B cell (primary cell): ENCODE data around the gene ZNF184. TPM values are rescaled to one million over a fixed set of nuclear protein-coding genes. Genes with fewer than 3 reads are reported as not detected.

Experiments used
- ATAC-seq: fragments of 200-7000 bp; cut with Tn5 transposase; one replicate; pipeline ENCODE4 v1.10.0; 2021; ENCODE audit warnings: low read depth, mild to moderate bottlenecking, moderate number of reproducible peaks, moderate library complexity
- CTCF ChIA-PET: fragments of 350-600 bp; sonication (Branson Sonifier 250); formaldehyde crosslinking; loops from one replicate; lab custom pipeline; 2021; ENCODE audit warnings: antibody characterized with exemption, inconsistent platforms; lab: Charles Lee
- POLR2A ChIA-PET: fragments of 350-600 bp; sonication (Branson Sonifier 250); formaldehyde crosslinking; loops from one replicate; lab custom pipeline; 2021; ENCODE audit warnings: antibody characterized with exemption; lab: Charles Lee
- DNase-seq: peaks from one replicate; pipeline ENCODE4 v3.0.0; 2013
- H2AFZ ChIP-seq: 2 replicates; pipeline ENCODE4 v1.6.1; 2012; ENCODE audit warnings: mild to moderate bottlenecking, low read depth, low read length; ENCODE audit not compliant: insufficient read depth, poor library complexity, severe bottlenecking
- H3K27ac ChIP-seq, 2 donors: 1 replicate in 1 of 2; 2 replicates in 1 of 2; pipeline ENCODE4 v1.5.1; 2012 to 2013; ENCODE audit warnings: low read length in 2 of 2, mild to moderate bottlenecking in 2 of 2, moderate library complexity in 1 of 2
- H3K27me3 ChIP-seq, 4 experiments: fragments of 200-600 bp in 1 of 4; sonication (generic) in 1 of 4; replicated peaks in 1 of 4; 1 replicate in 2 of 4; 2 replicates in 2 of 4; pipeline versions ENCODE4 v1.6.1 to v1.7.0; 2013 to 2016; ENCODE audit warnings: low read length in 3 of 4, mild to moderate bottlenecking in 2 of 4, mixed read lengths in 1 of 4, moderate library complexity in 1 of 4; ENCODE audit not compliant: insufficient read depth in 4 of 4, control insufficient read depth in 3 of 4; ENCODE audit errors: control extremely low read depth in 1 of 4
- H3K36me3 ChIP-seq, 2 experiments: replicated peaks in 1 of 2; 1 replicate in 1 of 2; 2 replicates in 1 of 2; pipeline versions ENCODE4 v1.6.1 to v1.7.1; 2013; ENCODE audit warnings: low read length in 1 of 2; ENCODE audit not compliant: insufficient read depth in 2 of 2, control insufficient read depth in 1 of 2; ENCODE audit errors: control extremely low read depth in 1 of 2, extremely low read depth in 1 of 2
- H3K4me1 ChIP-seq, 2 donors: fragments of 200-600 bp in 1 of 2; sonication (generic) in 1 of 2; 1 replicate in 1 of 2; 2 replicates in 1 of 2; pipeline versions ENCODE4 v1.5.1 to v1.6.1; 2013 to 2017; ENCODE audit warnings: low read length in 2 of 2; ENCODE audit not compliant: control insufficient read depth in 2 of 2, insufficient read depth in 2 of 2
- H3K4me2 ChIP-seq: replicated peaks from 2 replicates; pipeline ENCODE3; 2012; ENCODE audit warnings: mild to moderate bottlenecking, low read depth, low read length; ENCODE audit not compliant: poor library complexity, severe bottlenecking
- H3K4me3 ChIP-seq, 5 experiments: fragments of 200-600 bp in 1 of 5; sonication (generic) in 1 of 5; 1 replicate in 3 of 5; 2 replicates in 2 of 5; pipeline versions ENCODE4 v1.5.1 to v1.7.0; 2011 to 2016; ENCODE audit warnings: low read length in 4 of 5, mild to moderate bottlenecking in 4 of 5, low read depth in 2 of 5, control low read depth in 1 of 5, moderate library complexity in 1 of 5; ENCODE audit not compliant: insufficient read depth in 1 of 5; ENCODE audit errors: control extremely low read depth in 1 of 5, extremely low read depth in 1 of 5
- H3K79me2 ChIP-seq: fragments of 200-600 bp; sonication (generic); one replicate; pipeline ENCODE4 v1.6.0; 2016; ENCODE audit warnings: low read length; ENCODE audit not compliant: control insufficient read depth, insufficient read depth
- H3K9ac ChIP-seq: fragments of 200-600 bp; sonication (generic); 2 replicates; pipeline ENCODE4 v1.6.1; 2017; ENCODE audit warnings: mild to moderate bottlenecking, low read length, moderate library complexity
- H3K9me3 ChIP-seq, 3 donors: one replicate each; pipeline versions ENCODE4 v1.6.1 to v1.7.1; 2013; ENCODE audit warnings: low read length in 2 of 3; ENCODE audit not compliant: control insufficient read depth in 2 of 3, insufficient read depth in 1 of 3; ENCODE audit errors: control extremely low read depth in 1 of 3
- H4K20me1 ChIP-seq: 2 replicates; pipeline ENCODE4 v1.6.0; 2012; ENCODE audit warnings: mild to moderate bottlenecking, low read length; ENCODE audit not compliant: insufficient read depth, control insufficient read depth, poor library complexity, severe bottlenecking
- H3K27ac Mint-ChIP-seq: one replicate; pipeline ENCODE4 v1.8.0; 2021; ENCODE audit warnings: mixed read lengths
- H3K27me3 Mint-ChIP-seq: one replicate; pipeline ENCODE4 v1.8.0; 2021; ENCODE audit warnings: mixed read lengths
- H3K4me1 Mint-ChIP-seq: one replicate; pipeline ENCODE4 v1.8.0; 2021; ENCODE audit warnings: mixed read lengths
- H3K4me3 Mint-ChIP-seq: one replicate; pipeline ENCODE4 v1.8.0; 2021; ENCODE audit warnings: mixed read lengths
- H3K9me3 Mint-ChIP-seq: one replicate; pipeline ENCODE4 v1.8.0; 2022; ENCODE audit warnings: mixed read lengths; ENCODE audit not compliant: insufficient read depth
- CTCF ChIP-seq: fragments of 200-600 bp; IDR thresholded peaks from one replicate; pipeline ENCODE4 v1.8.0; 2022; ENCODE audit warnings: antibody characterized with exemption, mild to moderate bottlenecking
- EZH2 ChIP-seq: IDR thresholded peaks from 2 replicates; pipeline ENCODE4 v1.6.1; 2012; ENCODE audit warnings: borderline replicate concordance, low read depth, mild to moderate bottlenecking, moderate library complexity, low read length; ENCODE audit not compliant: insufficient read depth, poor library complexity, severe bottlenecking
- WGBS: methylation state at CpG from one replicate; pipeline ENCODE4 v1.1.5; 2013; ENCODE audit warnings: missing lambda C conversion rate; ENCODE audit not compliant: insufficient coverage; 5-methylcytosine and 5-hydroxymethylcytosine counted together
- intact Hi-C: fragments of 100-400 bp; cut with micrococcal nuclease; formaldehyde crosslinking; loops from one replicate; pipeline ENCODE4 v1.10.0; 2022
- polyA plus RNA-seq: library from polyadenylated mRNA; depleted of rRNA; stranded (reverse); fragments of >200 nt; gene quantifications from 2 replicates; pipeline ENCODE4 v1.2.3, GENCODE V29; 2012
- total RNA-seq, 2 donors: library from RNA; stranded (reverse); fragments of 120-200 nt in 1 of 2; gene quantifications; 1 replicate in 1 of 2; 2 replicates in 1 of 2; pipeline versions ENCODE4 v1.2.3 to v1.2.4, GENCODE V29; 2013 to 2022

Gene ZNF184
- total and polyA plus RNA-seq, 2 donors (not counting 1 experiment from before 2014, with no cell fraction given), result 3.7 to 11.8 TPM

DNA sequence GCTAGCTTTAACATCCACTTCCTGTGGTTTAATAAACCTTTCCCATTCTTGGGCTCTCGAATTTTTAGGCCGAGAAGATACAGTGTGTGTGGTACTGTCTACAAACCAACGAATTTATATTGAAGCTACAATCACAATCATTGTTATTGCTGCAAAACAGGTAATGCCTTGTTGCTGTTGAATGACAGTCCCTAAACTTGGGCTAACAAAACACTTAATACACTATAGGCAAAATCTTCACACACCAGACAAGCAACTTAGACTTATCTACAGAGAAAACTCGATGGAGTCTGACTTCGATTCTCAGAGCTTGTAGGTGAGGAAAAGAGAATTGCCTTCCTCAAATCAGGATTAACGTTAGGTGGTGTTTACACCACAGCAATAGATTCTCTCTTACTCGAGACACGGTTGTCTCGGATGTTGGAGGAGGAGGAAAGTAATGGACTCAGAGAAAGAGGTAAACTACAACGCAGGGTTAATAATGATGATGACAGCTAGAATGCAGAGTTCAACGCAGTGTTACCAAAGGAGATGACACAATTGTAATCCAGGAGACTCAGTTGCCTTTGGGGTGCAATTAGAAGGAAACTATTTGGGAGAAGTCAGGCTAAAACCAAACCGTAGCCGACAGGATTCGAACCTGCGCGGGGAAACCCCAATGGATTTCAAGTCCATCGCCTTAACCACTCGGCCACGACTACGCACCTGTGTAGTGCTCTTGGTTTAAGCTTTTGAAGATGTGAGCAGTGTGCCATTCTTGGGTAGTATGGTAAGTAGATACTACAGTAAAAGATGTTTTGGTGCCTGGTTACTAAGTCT, 32.5 kb upstream of the ZNF184 start:
- CTCF ChIA-PET, result interaction anchor here (0.6 to 3.5 kb wide), 6 partner anchors 13 to 289 kb away, joined by 3 to 23 read pairs (median 4); no protein-coding TSS in a partner anchor
- intact Hi-C loops, result loop anchor here (10.0 kb wide), 4 partner anchors 179 to 1481 kb away; partner anchors contain the start of gene ABT1
- TF ChIP-seq EZH2 (no peak), CTCF (no peak)
- peaks cover 0 to 3% (median 0%) of the 10 kb centered on the region in 3 donors for H3K9me3 ChIP-seq
- DNase-seq (peak; percentile 72), ATAC-seq (peak; percentile 12)
- no peak overlapping the region for H3K4me2 ChIP-seq
- POLR2A ChIA-PET, result no interaction called here
- H2AFZ ChIP-seq, result no peak overlapping the region
- H3K79me2 ChIP-seq, result no peaks in the 10 kb centered on the region
- H3K9me3 Mint-ChIP-seq, result no peaks in the 10 kb centered on the region
- H4K20me1 ChIP-seq, result no peaks in the 10 kb centered on the region
- peaks cover 9 to 24% of the 10 kb centered on the region in 2 donors for H3K4me1 ChIP-seq
- H3K27ac Mint-ChIP-seq, result peak overlapping the region; percentile 39
- whole genome bisulfite sequencing, result 33% methylated on average over 10 of the region's 20 CpGs
- peaks cover 0 to 17% (median 8%) of the 10 kb centered on the region in 4 experiments for H3K27me3 ChIP-seq
- no peak overlapping the region for H3K27ac ChIP-seq
- peaks cover 20% of the 10 kb centered on the region for H3K27me3 Mint-ChIP-seq
- H3K36me3 ChIP-seq, result no peaks in the 10 kb centered on the region
- no peak overlapping the region for H3K4me3 ChIP-seq
- peak overlapping the region; percentile 32 for H3K4me3 Mint-ChIP-seq
- peaks cover 38% of the 10 kb centered on the region for H3K4me1 Mint-ChIP-seq
- H3K9ac ChIP-seq, result no peak overlapping the region
